Endothelial cell of umbilical vein (primary cell): ENCODE data around the gene CPLX1. TPM values are rescaled to one million over a fixed set of nuclear protein-coding genes. Genes with fewer than 3 reads are reported as not detected.
A peak's percentile ranks its signal among the peaks of the same experiment; 100 is the strongest.

Source experiments
- BruUV-seq: library from RNA; stranded (reverse); fragments of 400-500 nt; replicated peaks from 2 replicates; lab custom pipeline; 2021; lab: Mats Ljungman, UMichigan
- CTCF ChIA-PET: fragments of 300-600, 350-600 bp; sonication (Branson Sonifier 250); formaldehyde crosslinking; loops from one replicate; lab custom pipeline; 2021; ENCODE audit warnings: antibody characterized with exemption, inconsistent platforms; lab: Charles Lee
- POLR2A ChIA-PET: fragments of 300-600, 350-600 bp; sonication (Branson Sonifier 250); formaldehyde crosslinking; loops from one replicate; lab custom pipeline; 2021; ENCODE audit warnings: antibody characterized with exemption, inconsistent platforms; lab: Charles Lee
- DNase-seq: peaks from one replicate; pipeline ENCODE4 v3.0.0-alpha.2; 2011; ENCODE audit warnings: low read depth, low spot score
- FAIRE-seq: peaks from 2 replicates; lab custom pipeline; 2011; peaks lifted over from hg19 to GRCh38; lab: Jason Lieb, UNC
- H2AFZ ChIP-seq: 2 replicates; pipeline ENCODE4 v1.6.0; 2012; ENCODE audit warnings: low read depth, low read length, control low read depth, inconsistent platforms
- H3K27ac ChIP-seq: 2 replicates; pipeline ENCODE4 v1.5.1; 2011; ENCODE audit warnings: low read depth, mild to moderate bottlenecking, control low read depth, low read length, moderate library complexity; ENCODE audit not compliant: insufficient read depth
- H3K27me3 ChIP-seq, 2 experiments: 2 replicates each; pipeline versions ENCODE4 v1.6.0 to v1.6.1; 2011; ENCODE audit warnings: low read length in 2 of 2, mixed read lengths in 1 of 2; ENCODE audit not compliant: control insufficient read depth in 2 of 2, insufficient read depth in 2 of 2
- H3K36me3 ChIP-seq, 2 experiments: 2 replicates in 1 of 2; 3 replicates in 1 of 2; pipeline ENCODE4 v1.5.1; 2011; ENCODE audit warnings: low read length in 2 of 2, mild to moderate bottlenecking in 1 of 2, moderate library complexity in 1 of 2; ENCODE audit not compliant: control insufficient read depth in 2 of 2, insufficient read depth in 2 of 2; ENCODE audit errors: extremely low read depth in 1 of 2
- H3K4me1 ChIP-seq: 3 replicates; pipeline ENCODE4 v1.5.1; 2011; ENCODE audit warnings: mild to moderate bottlenecking, low read length; ENCODE audit not compliant: control insufficient read depth, insufficient read depth; ENCODE audit errors: extremely low read depth
- H3K4me2 ChIP-seq: 2 replicates; pipeline ENCODE4 v1.6.1; 2011; ENCODE audit warnings: low read length, control low read depth, mixed read lengths; ENCODE audit not compliant: insufficient read depth
- H3K4me3 ChIP-seq, 3 experiments: fragments of 200-600 bp in 1 of 3; sonication (generic), shearing (Covaris generic) in 1 of 3; replicated peaks in 1 of 3; 2 replicates each; pipeline ENCODE4 v1.5.1; 2011 to 2016; ENCODE audit warnings: control low read depth in 3 of 3, low read length in 3 of 3, mild to moderate bottlenecking in 2 of 3, inconsistent platforms in 1 of 3, low read depth in 1 of 3, moderate library complexity in 1 of 3; ENCODE audit not compliant: insufficient read depth in 1 of 3
- H3K79me2 ChIP-seq: 2 replicates; pipeline ENCODE4 v1.6.0; 2012; ENCODE audit warnings: low read length, inconsistent platforms; ENCODE audit not compliant: control insufficient read depth, insufficient read depth
- H3K9ac ChIP-seq: replicated peaks from 2 replicates; pipeline ENCODE3; 2011; ENCODE audit warnings: low read length, control low read depth; ENCODE audit not compliant: insufficient read depth; ENCODE audit errors: extremely low read depth
- H3K9me1 ChIP-seq: replicated peaks from 3 replicates; pipeline ENCODE4 v1.6.0; 2011; ENCODE audit warnings: mild to moderate bottlenecking, low read length; ENCODE audit not compliant: control insufficient read depth, insufficient read depth; ENCODE audit errors: extremely low read depth
- H3K9me3 ChIP-seq: replicated peaks from 2 replicates; pipeline ENCODE4 v1.5.1; 2012; ENCODE audit warnings: low read length, inconsistent platforms; ENCODE audit not compliant: control insufficient read depth, insufficient read depth
- H4K20me1 ChIP-seq: replicated peaks from 2 replicates; pipeline ENCODE3; 2011; ENCODE audit warnings: mild to moderate bottlenecking, low read length; ENCODE audit not compliant: control insufficient read depth, insufficient read depth; ENCODE audit errors: extremely low read depth
- CTCF ChIP-seq, 2 donors: IDR thresholded peaks; 1 replicate in 1 of 2; 2 replicates in 1 of 2; pipeline ENCODE4 v1.5.1; 2011; ENCODE audit warnings: low read length in 2 of 2, mild to moderate bottlenecking in 2 of 2, moderate library complexity in 2 of 2, control low read depth in 1 of 2, inconsistent platforms in 1 of 2, low read depth in 1 of 2; ENCODE audit not compliant: insufficient read depth in 1 of 2; ENCODE audit errors: extremely low read depth in 1 of 2
- EZH2 ChIP-seq: IDR thresholded peaks from 2 replicates; pipeline ENCODE4 v1.6.1; 2012; ENCODE audit warnings: borderline replicate concordance, low read depth, mild to moderate bottlenecking, moderate library complexity, low read length, inconsistent platforms; ENCODE audit not compliant: severe bottlenecking
- FOS ChIP-seq: IDR thresholded peaks from 2 replicates; pipeline ENCODE4 v1.6.1; 2011; ENCODE audit warnings: mild to moderate bottlenecking, low read length, moderate library complexity, borderline replicate concordance; ENCODE audit not compliant: insufficient read depth
- GATA2 ChIP-seq: IDR thresholded peaks from 2 replicates; pipeline ENCODE4 v1.7.0; 2011; ENCODE audit warnings: low read depth, mild to moderate bottlenecking, moderate library complexity, mixed read lengths, low read length; ENCODE audit not compliant: insufficient read length, insufficient read depth
- JUN ChIP-seq: IDR thresholded peaks from 2 replicates; pipeline ENCODE4 v1.6.1; 2011; ENCODE audit warnings: borderline replicate concordance, low read depth; ENCODE audit not compliant: insufficient read length, insufficient read depth
- MAX ChIP-seq: IDR thresholded peaks from 2 replicates; pipeline ENCODE4 v1.6.1; 2011; ENCODE audit not compliant: insufficient read depth, insufficient read length
- MYC ChIP-seq: IDR thresholded peaks from one replicate; pipeline ENCODE4 v1.6.1; 2011; ENCODE audit warnings: mild to moderate bottlenecking, low read depth, low read length
- POLR2A ChIP-seq: IDR thresholded peaks from 2 replicates; pipeline ENCODE4 v1.6.1; 2012; ENCODE audit warnings: low read depth, mild to moderate bottlenecking, control low read depth, low read length
- POLR2AphosphoS5 ChIP-seq: IDR thresholded peaks from 2 replicates; pipeline ENCODE4 v1.6.1; 2012; ENCODE audit warnings: low read depth, mild to moderate bottlenecking, control low read depth, low read length, moderate library complexity; ENCODE audit not compliant: insufficient read depth
- dilution Hi-C: fragments of 300-500 bp; cut with MboI; formaldehyde crosslinking; loops from one replicate; pipeline ENCODE4 v1.15.0; 2019; ENCODE audit warnings: low sequenced_read_pairs; ENCODE audit not compliant: extremely low pct_ligation_motif_present
- intact Hi-C: fragments of 100-400 bp; cut with micrococcal nuclease; formaldehyde crosslinking; loops from one replicate; pipeline ENCODE4 v1.10.0; 2022
- polyA plus RNA-seq, 4 experiments: library from polyadenylated mRNA; depleted of rRNA in 3 of 4; stranded (reverse) in 3 of 4; unstranded in 1 of 4; fragments of >200 nt; gene quantifications; 2 replicates each; pipeline versions ENCODE4 v1.2.1 to v1.2.3, GENCODE V29; 2011 to 2012; ENCODE audit warnings: missing spikeins in 1 of 4
- total RNA-seq: library from RNA; stranded (reverse); gene quantifications from 2 replicates; pipeline ENCODE4 v1.2.3, GENCODE V29; 2021

Gene CPLX1
- total and polyA plus RNA-seq, 2 donors (not counting 3 experiments of a cell fraction or from before 2014, with no cell fraction given), result 1.0 to 1.8 TPM

- Histone ChIP-seq H3K9ac (peak overlapping the region; percentile 97), H3K27me3 (peaks cover 0 to 2% of the 10 kb centered on the region in 2 experiments), H3K36me3 (peaks cover 4 to 12% of the 10 kb centered on the region in 2 experiments), H3K79me2 (peaks cover 48% of the 10 kb centered on the region), H3K4me2 (peak overlapping the region; percentile 69), H3K4me1 (peaks cover 17% of the 10 kb centered on the region), H3K9me1 (no peaks in the 10 kb centered on the region), H3K9me3 (no peaks in the 10 kb centered on the region), H3K4me3 (peak overlapping the region; percentile 75 to 99 (median 91)), H2AFZ (peak overlapping the region; percentile 78), H4K20me1 (no peaks in the 10 kb centered on the region), H3K27ac (peak overlapping the region; percentile 91)
- peak; percentile 100 for FAIRE-seq
- no peak for TF ChIP-seq FOS
- TF ChIP-seq JUN, result no peak
- TF ChIP-seq CTCF (IDR thresholded peaks at IDR 0.05; ENCODE audit: extremely low read depth in 1 of 2, insufficient read depth in 1 of 2, low read depth in 1 of 2, low read length in 2 of 2), result no peak
- peak; percentile 98 for TF ChIP-seq MAX
- peak; percentile 90 for TF ChIP-seq POLR2A
- TF ChIP-seq GATA2, result no peak
- no peak for TF ChIP-seq MYC
- peak; percentile 95 for TF ChIP-seq POLR2AphosphoS5
- TF ChIP-seq EZH2, result no peak
- peak; percentile 100 for DNase-seq
- no TSS peak for BruUV-seq
- POLR2A ChIA-PET, result interaction anchor here (1.1 to 1.4 kb wide), 2 partner anchors 9 to 15 kb away, joined by 3 to 4 read pairs; no protein-coding TSS in a partner anchor
- CTCF ChIA-PET, result interaction anchor here (0.7 to 2.9 kb wide), 3 partner anchors 11 to 205 kb away, joined by 3 to 13 read pairs (median 4); partner anchors contain the start of gene IDUA
- intact Hi-C loops, result loop anchor here (2.0 to 5.0 kb wide), 3 partner anchors 46 to 266 kb away; partner anchors contain the start of genes CPLX1, GAK and TMEM175
- dilution Hi-C loops, result no loop called here
Measured at GRCh38 chr4:781493-782216, 44.3 kb downstream of the CPLX1 start.
